SK-N-SH (cell line): ENCODE results near the gene CSRP3. TPM values are rescaled to one million over a fixed set of nuclear protein-coding genes. Genes with fewer than 3 reads are reported as not detected.

Experiments
- CTCF ChIA-PET: fragments of 300-600, 350-600 bp; formaldehyde crosslinking; extraction: SDS; loops from one replicate; lab custom pipeline; 2021; lab: Yijun Ruan, JAX
- POLR2A ChIA-PET: fragments of 350-600 bp; sonication (Branson Sonifier 250); formaldehyde crosslinking; extraction: SDS; loops from one replicate; lab custom pipeline; 2020; ENCODE audit warnings: antibody characterized with exemption, inconsistent platforms; lab: Yijun Ruan, JAX
- DNase-seq: peaks from one replicate; pipeline ENCODE4 v3.0.0; 2012
- H2AFZ ChIP-seq: fragments of 200-600 bp; sonication (generic); 2 replicates; pipeline ENCODE4 v1.8.1; 2016; ENCODE audit warnings: antibody characterized with exemption, mild to moderate bottlenecking, low read depth
- H3F3A ChIP-seq: fragments of 200-600 bp; sonication (generic); replicated peaks from 2 replicates; pipeline ENCODE3; 2016; ENCODE audit warnings: antibody characterized with exemption, mild to moderate bottlenecking; ENCODE audit not compliant: insufficient read depth
- H3K27ac ChIP-seq, 2 experiments: fragments of 200-500 bp in 1 of 2; fragments of 200-600 bp in 1 of 2; sonication (Bioruptor generic) in 1 of 2; sonication (generic), shearing (Covaris generic) in 1 of 2; 2 replicates each; pipeline versions ENCODE4 v1.5.1 to v1.6.1; 2014 to 2016; ENCODE audit warnings: low read depth in 2 of 2, inconsistent platforms in 1 of 2, low read length in 1 of 2, mild to moderate bottlenecking in 1 of 2, mixed read lengths in 1 of 2
- H3K27me3 ChIP-seq: fragments of 200-600 bp; sonication (generic), shearing (Covaris generic); 2 replicates; pipeline ENCODE4 v1.6.1; 2016; ENCODE audit warnings: mixed run types; ENCODE audit not compliant: insufficient read depth
- H3K36me3 ChIP-seq, 2 experiments: fragments of 200-500 bp in 1 of 2; fragments of 200-600 bp in 1 of 2; sonication (Bioruptor generic) in 1 of 2; sonication (generic) in 1 of 2; replicated peaks in 1 of 2; 2 replicates each; pipeline versions ENCODE3 to v1.5.1; 2014 to 2016; ENCODE audit warnings: low read length in 1 of 2, mild to moderate bottlenecking in 1 of 2; ENCODE audit not compliant: insufficient read depth in 2 of 2, control insufficient read depth in 1 of 2
- H3K4me1 ChIP-seq, 2 experiments: fragments of 200-500 bp in 1 of 2; fragments of 200-600 bp in 1 of 2; sonication (Bioruptor generic) in 1 of 2; sonication (generic), shearing (Covaris generic) in 1 of 2; 2 replicates each; pipeline versions ENCODE4 v1.5.1 to v1.6.1; 2014 to 2016; ENCODE audit warnings: low read depth in 1 of 2, low read length in 1 of 2, mixed run types in 1 of 2; ENCODE audit not compliant: insufficient read depth in 2 of 2, control insufficient read depth in 1 of 2
- H3K4me2 ChIP-seq: fragments of 200-600 bp; sonication (generic), shearing (Covaris generic); 2 replicates; pipeline ENCODE4 v1.6.1; 2017; ENCODE audit warnings: mixed run types
- H3K4me3 ChIP-seq, 2 experiments: fragments of 200-500 bp in 1 of 2; fragments of 200-600 bp in 1 of 2; sonication (Bioruptor generic) in 1 of 2; sonication (generic), shearing (Covaris generic) in 1 of 2; 2 replicates each; pipeline versions ENCODE4 v1.5.1 to v1.8.1; 2014 to 2016; ENCODE audit warnings: low read depth in 2 of 2, inconsistent platforms in 1 of 2, low read length in 1 of 2, mild to moderate bottlenecking in 1 of 2, mixed read lengths in 1 of 2, moderate library complexity in 1 of 2
- H3K79me2 ChIP-seq: fragments of 200-600 bp; sonication (generic); 2 replicates; pipeline ENCODE4 v1.8.1; 2017; ENCODE audit warnings: mild to moderate bottlenecking; ENCODE audit not compliant: insufficient read depth
- H3K9ac ChIP-seq: fragments of 200-600 bp; sonication (generic); 2 replicates; pipeline ENCODE4 v1.6.1; 2017; ENCODE audit warnings: mixed run types
- H3K9me2 ChIP-seq: fragments of 200-600 bp; sonication (generic); 2 replicates; pipeline ENCODE4 v1.6.1; 2017; ENCODE audit warnings: mixed run types
- H3K9me3 ChIP-seq: fragments of 200-600 bp; sonication (generic); 2 replicates; pipeline ENCODE4 v1.6.1; 2017; ENCODE audit warnings: mixed run types, mild to moderate bottlenecking, moderate library complexity
- H4K20me1 ChIP-seq: fragments of 200-600 bp; sonication (generic); 2 replicates; pipeline ENCODE4 v1.6.1; 2017; ENCODE audit warnings: mild to moderate bottlenecking, mixed run types; ENCODE audit not compliant: insufficient read depth
- CHD2 ChIP-seq: fragments of 150-350 bp; IDR thresholded peaks from 2 replicates; pipeline ENCODE4 v1.6.1; 2018; ENCODE audit warnings: low read length; ENCODE audit not compliant: partially characterized antibody
- ELF1 ChIP-seq: IDR thresholded peaks from 2 replicates; pipeline ENCODE4 v1.4.0; 2012
- EZH2phosphoT487 ChIP-seq: fragments of 200-600 bp; sonication (generic); IDR thresholded peaks from 2 replicates; pipeline ENCODE4 v1.6.1; 2017; ENCODE audit warnings: low read depth, mixed run types, mild to moderate bottlenecking, antibody characterized with exemption, moderate library complexity, borderline replicate concordance
- FOXM1 ChIP-seq: IDR thresholded peaks from 2 replicates; pipeline ENCODE4 v1.4.0; 2012; ENCODE audit warnings: low read depth, mild to moderate bottlenecking
- GABPA ChIP-seq: IDR thresholded peaks from 2 replicates; pipeline ENCODE4 v1.4.0; 2012; ENCODE audit warnings: low read depth, mild to moderate bottlenecking
- IRF3 ChIP-seq: fragments of 150-350 bp; IDR thresholded peaks from 2 replicates; pipeline ENCODE4 v1.6.1; 2016; ENCODE audit warnings: mild to moderate bottlenecking, low read depth, low read length
- JUND ChIP-seq: IDR thresholded peaks from 2 replicates; pipeline ENCODE4 v1.4.0; 2012
- MXI1 ChIP-seq: IDR thresholded peaks from 2 replicates; pipeline ENCODE4 v1.6.1; 2012; ENCODE audit warnings: mild to moderate bottlenecking, low read depth, low read length, improper control_type of control experiment
- NFIC ChIP-seq: IDR thresholded peaks from 2 replicates; pipeline ENCODE4 v1.4.0; 2012; ENCODE audit warnings: borderline replicate concordance
- POLR2AphosphoS5 ChIP-seq: IDR thresholded peaks from 2 replicates; pipeline ENCODE4 v1.6.1; 2012; ENCODE audit warnings: low read depth, low read length
- RAD21 ChIP-seq: IDR thresholded peaks from 2 replicates; pipeline ENCODE4 v1.6.1; 2012; ENCODE audit warnings: mild to moderate bottlenecking, low read length
- RCOR1 ChIP-seq: fragments of 150-350 bp; IDR thresholded peaks from 2 replicates; pipeline ENCODE4 v1.6.1; 2017; ENCODE audit warnings: antibody characterized with exemption, low read length
- USF1 ChIP-seq: IDR thresholded peaks from 2 replicates; pipeline ENCODE4 v1.4.0; 2012; ENCODE audit warnings: low read depth, borderline replicate concordance
- YY1 ChIP-seq: IDR thresholded peaks from 2 replicates; pipeline ENCODE4 v1.4.0; 2012; ENCODE audit warnings: low read depth, mild to moderate bottlenecking
- ZBTB33 ChIP-seq: IDR thresholded peaks from 2 replicates; pipeline ENCODE4 v1.4.0; 2012; ENCODE audit warnings: low read depth, borderline replicate concordance
- WGBS: methylation state at CpG from one replicate; pipeline ENCODE4 v1.1.6; 2017; ENCODE audit warnings: low lambda C conversion rate; 5-methylcytosine and 5-hydroxymethylcytosine counted together
- polyA plus RNA-seq, 3 experiments: library from polyadenylated mRNA; depleted of rRNA; stranded (reverse); fragments of >200 nt; gene quantifications; 2 replicates each; pipeline ENCODE4 v1.2.3, GENCODE V29; 2012

Gene CSRP3
- polyA plus RNA-seq, 1 of the 3 experiments (the other 2 are of a cell fraction): not detected

- no peak for TF ChIP-seq ELF1
- TF ChIP-seq RAD21: no peak
- no peak for TF ChIP-seq POLR2AphosphoS5
- no peak for TF ChIP-seq NFIC
- no peak for TF ChIP-seq IRF3
Measured at GRCh38 chr11:19225123-19225522, 23.3 kb upstream of the CSRP3 start (continued).

GRCh38 chr11:19220903-19221724, 19.3 kb upstream of the CSRP3 start:
- H4K20me1 ChIP-seq: no peaks in the 10 kb centered on the region
- no peaks in the 10 kb centered on the region for H3K9me3 ChIP-seq
- 54% methylated on average over 3 of the region's 3 CpGs for WGBS
- H3K9me2 ChIP-seq: no peaks in the 10 kb centered on the region
- no peaks in the 10 kb centered on the region for H3F3A ChIP-seq
- ChIA-PET POLR2A (no interaction called here), CTCF (no interaction called here)
- no peaks in the 10 kb centered on the region for H3K27me3 ChIP-seq
- DNase-seq: no peak
- H3K36me3 ChIP-seq: peaks cover 0 to 4% of the 10 kb centered on the region in 2 experiments
- H3K4me2 ChIP-seq: no peak overlapping the region
- H3K9ac ChIP-seq: no peak overlapping the region
- peaks cover 0 to 6% of the 10 kb centered on the region in 2 experiments; a peak in 1 of 4 replicates for H3K4me1 ChIP-seq
- H3K27ac ChIP-seq: no peak overlapping the region
- no peak overlapping the region for H3K4me3 ChIP-seq
- TF ChIP-seq YY1: no peak
- no peak for TF ChIP-seq GABPA
- TF ChIP-seq MXI1: no peak
- TF ChIP-seq CHD2: no peak
- TF ChIP-seq ZBTB33: no peak
- no peak for TF ChIP-seq POLR2AphosphoS5
- no peak for TF ChIP-seq FOXM1
- no peak for TF ChIP-seq RCOR1
- no peak for TF ChIP-seq EZH2phosphoT487
- no peak for TF ChIP-seq JUND
- TF ChIP-seq USF1: no peak
- no peak overlapping the region for H2AFZ ChIP-seq
- H3K79me2 ChIP-seq: no peaks in the 10 kb centered on the region
